ENCODE measurements around the gene ZWILCH. TPM values are rescaled to one million over a fixed set of nuclear protein-coding genes. Genes with fewer than 3 reads are reported as not detected.

ZWILCH gene
- total and polyA plus RNA-seq, 10 donors = 3.6 to 12.8 (median 6.4) TPM

DNA sequence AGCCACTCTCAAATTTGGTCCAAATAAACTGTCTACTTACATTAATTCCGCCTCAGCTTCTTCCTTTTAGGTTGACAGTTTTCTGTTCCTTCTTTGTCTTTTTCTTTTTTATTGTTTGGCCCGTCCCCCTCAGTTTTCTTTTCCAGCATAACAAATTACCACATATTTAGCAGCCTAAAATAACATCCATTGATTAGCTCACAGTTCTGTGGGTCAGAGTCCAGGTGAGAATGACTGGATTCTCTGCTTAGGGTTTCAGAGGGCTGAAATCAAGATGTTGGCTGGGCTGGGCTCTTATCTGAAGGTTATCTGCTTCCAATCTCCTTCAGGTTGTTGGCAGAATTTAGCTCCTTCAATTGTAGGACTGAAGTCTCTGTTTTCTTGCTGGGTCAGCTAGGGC lies 85.3 kb downstream of the ZWILCH start:
- Histone ChIP-seq H3K27me3 (replicated peaks in 1 of 7) (peaks cover 0 to 35% (median 0%) of the 10 kb centered on the region in 7 donors), H3K27ac (no peak overlapping the region), H3K4me3 (no peak overlapping the region), H3K36me3 (no peaks in the 10 kb centered on the region), H3K4me1 (peaks cover 0 to 9% (median 4%) of the 10 kb centered on the region in 6 donors), H3K9me3 (no peaks in the 10 kb centered on the region)
- no peak for TF ChIP-seq POLR2AphosphoS5 (IDR thresholded peaks at IDR 0.05)
- TF ChIP-seq, protein P1, sequence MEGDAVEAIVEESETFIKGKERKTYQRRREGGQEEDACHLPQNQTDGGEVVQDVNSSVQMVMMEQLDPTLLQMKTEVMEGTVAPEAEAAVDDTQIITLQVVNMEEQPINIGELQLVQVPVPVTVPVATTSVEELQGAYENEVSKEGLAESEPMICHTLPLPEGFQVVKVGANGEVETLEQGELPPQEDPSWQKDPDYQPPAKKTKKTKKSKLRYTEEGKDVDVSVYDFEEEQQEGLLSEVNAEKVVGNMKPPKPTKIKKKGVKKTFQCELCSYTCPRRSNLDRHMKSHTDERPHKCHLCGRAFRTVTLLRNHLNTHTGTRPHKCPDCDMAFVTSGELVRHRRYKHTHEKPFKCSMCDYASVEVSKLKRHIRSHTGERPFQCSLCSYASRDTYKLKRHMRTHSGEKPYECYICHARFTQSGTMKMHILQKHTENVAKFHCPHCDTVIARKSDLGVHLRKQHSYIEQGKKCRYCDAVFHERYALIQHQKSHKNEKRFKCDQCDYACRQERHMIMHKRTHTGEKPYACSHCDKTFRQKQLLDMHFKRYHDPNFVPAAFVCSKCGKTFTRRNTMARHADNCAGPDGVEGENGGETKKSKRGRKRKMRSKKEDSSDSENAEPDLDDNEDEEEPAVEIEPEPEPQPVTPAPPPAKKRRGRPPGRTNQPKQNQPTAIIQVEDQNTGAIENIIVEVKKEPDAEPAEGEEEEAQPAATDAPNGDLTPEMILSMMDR (IDR thresholded peaks at IDR 0.05 in 8 of 11, conservative IDR thresholded peaks at IDR 0.05 in 3 of 11) = no peak
- no peak for TF ChIP-seq POLR2A (IDR thresholded peaks at IDR 0.05)
- intact Hi-C loops (cut with DNase I; ENCODE audit: low total_unique reads) = no loop called here
- no peak for DNase-seq
- WGBS, 5 donors = 79 to 94% (median 84%) methylated on average over 2 of the region's 2 CpGs

DNA sequence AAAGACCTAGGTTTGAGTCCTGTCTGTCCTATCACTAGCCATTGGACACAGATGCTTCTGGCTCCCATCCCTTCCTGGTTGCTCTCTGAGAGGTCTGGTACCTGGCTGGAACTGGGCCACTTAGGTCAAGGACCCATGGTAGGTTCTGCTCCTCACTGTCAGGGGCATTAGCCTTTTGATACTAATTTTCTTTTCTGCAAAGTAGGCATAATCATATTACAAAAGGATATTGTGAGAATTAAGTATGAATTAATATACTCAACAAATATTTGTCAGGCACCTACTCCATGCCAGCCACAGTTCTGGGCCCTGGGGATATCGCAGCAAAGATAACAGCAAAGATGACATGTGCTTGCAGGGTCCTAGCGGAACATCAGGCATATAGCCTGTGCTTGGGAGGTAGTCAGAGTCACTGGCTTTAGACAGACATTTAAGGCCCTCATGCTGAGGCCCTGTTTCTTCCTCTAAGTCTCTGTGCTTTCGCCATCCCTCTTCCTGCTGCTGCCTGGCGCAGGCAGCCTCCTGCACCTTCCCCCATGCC lies 86.3 kb downstream of the ZWILCH start:
- DNase-seq = no peak
- TF ChIP-seq, protein P1 (IDR thresholded peaks at IDR 0.05 in 8 of 11, conservative IDR thresholded peaks at IDR 0.05 in 3 of 11) = no peak
- TF ChIP-seq POLR2AphosphoS5 (IDR thresholded peaks at IDR 0.05) (no peak), POLR2A (IDR thresholded peaks at IDR 0.05) (no peak)
- WGBS, 5 donors = 66 to 91% (median 87%) methylated on average over 4 of the region's 4 CpGs

DNA sequence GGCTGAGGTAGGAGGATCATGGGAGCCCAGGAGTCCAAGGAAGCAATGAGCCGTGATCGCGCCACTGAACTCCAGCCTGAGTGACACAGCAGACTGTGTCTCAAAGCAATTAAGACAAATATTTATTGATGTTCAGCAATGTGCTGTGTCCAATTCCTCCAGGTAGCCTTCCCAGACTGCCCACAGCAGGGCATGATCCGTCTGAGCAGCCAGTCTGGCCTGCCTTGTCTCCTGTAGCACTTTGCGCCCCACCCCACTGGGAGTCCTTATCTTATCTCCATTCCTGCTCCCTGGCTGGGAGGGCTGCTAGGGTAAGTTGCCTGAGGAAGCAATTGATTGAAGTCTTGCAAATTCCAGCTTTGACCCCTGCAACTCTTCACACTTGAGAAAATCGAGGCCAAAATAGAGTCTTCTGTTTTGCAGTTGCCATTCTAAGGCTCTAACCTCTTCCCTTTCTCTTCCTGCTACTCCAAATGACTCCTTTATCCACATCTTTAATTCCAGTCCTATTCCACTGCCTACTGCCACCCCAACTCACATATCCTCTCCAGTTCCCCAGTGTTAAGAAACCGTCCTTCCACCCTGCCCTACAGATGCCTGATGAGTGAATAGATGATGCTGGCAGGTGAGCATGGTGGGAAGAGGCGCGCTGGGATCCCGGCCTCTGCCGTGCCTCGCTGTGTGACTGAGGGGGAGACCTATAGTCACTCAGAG lies 87.5 kb downstream of the ZWILCH start:
- DNase-seq = no peak
- no peaks in the 10 kb centered on the region for H3K36me3 ChIP-seq
- no peak overlapping the region for H3K4me3 ChIP-seq
- no peak overlapping the region for H3K27ac ChIP-seq
- TF ChIP-seq, protein P1 (IDR thresholded peaks at IDR 0.05 in 8 of 11, conservative IDR thresholded peaks at IDR 0.05 in 3 of 11) = no peak
- TF ChIP-seq POLR2A (IDR thresholded peaks at IDR 0.05) = no peak
- peaks cover 0 to 26% (median 0%) of the 10 kb centered on the region in 7 donors for H3K27me3 ChIP-seq (replicated peaks in 1 of 7)
- no peaks in the 10 kb centered on the region for H3K9me3 ChIP-seq
- 74 to 91% (median 85%) methylated on average over 12 of the region's 12 CpGs for WGBS, 5 donors
- peaks cover 0 to 4% (median 2%) of the 10 kb centered on the region in 6 donors for H3K4me1 ChIP-seq
- intact Hi-C loops (cut with DNase I; ENCODE audit: low total_unique reads) = no loop called here

More for the DNA sequence above, 86.3 kb downstream of the ZWILCH start:
- intact Hi-C loops (cut with DNase I; ENCODE audit: low total_unique reads) = no loop called here
- H3K4me1 ChIP-seq = peaks cover 0 to 9% (median 4%) of the 10 kb centered on the region in 6 donors
- H3K4me3 ChIP-seq = no peak overlapping the region
- no peaks in the 10 kb centered on the region for H3K9me3 ChIP-seq
- H3K36me3 ChIP-seq = no peaks in the 10 kb centered on the region
- no peak overlapping the region for H3K27ac ChIP-seq
- peaks cover 0 to 31% (median 0%) of the 10 kb centered on the region in 7 donors for H3K27me3 ChIP-seq (replicated peaks in 1 of 7)

DNA sequence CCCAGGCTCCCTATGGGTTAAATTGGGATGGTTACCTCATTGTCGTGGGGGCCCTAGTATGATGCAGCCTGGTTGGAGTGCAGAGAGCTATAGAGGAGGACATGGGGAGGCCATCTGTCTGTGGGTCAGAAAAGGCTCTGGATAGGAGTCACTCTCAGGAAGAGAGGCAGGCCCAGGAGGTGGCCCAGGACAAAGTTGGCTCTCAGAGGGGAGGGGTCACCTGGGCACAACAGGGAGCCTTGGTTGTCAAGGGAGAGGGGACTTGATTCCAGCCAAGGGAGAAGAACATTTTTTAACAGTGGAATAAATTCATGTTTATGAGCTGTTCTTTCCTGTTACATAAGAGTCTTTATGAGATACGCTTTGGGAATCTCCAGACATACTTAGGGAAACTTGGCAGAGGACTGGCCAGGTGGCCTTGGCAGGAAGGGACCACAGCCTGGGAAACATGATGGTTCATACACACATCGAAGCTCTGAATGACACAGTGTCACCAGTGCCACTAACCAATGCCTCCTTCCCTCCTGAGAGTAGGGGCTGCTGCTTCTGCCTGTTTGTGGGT lies 88.2 kb downstream of the ZWILCH start:
- Histone ChIP-seq H3K4me3 (no peak overlapping the region), H3K27me3 (replicated peaks in 1 of 7) (peaks cover 0 to 20% (median 0%) of the 10 kb centered on the region in 7 donors), H3K9me3 (no peaks in the 10 kb centered on the region), H3K27ac (no peak overlapping the region), H3K4me1 (no peaks in the 10 kb centered on the region), H3K36me3 (no peaks in the 10 kb centered on the region)
- 62 to 83% (median 67%) methylated on average over 2 to 3 of the region's 3 CpGs for WGBS, 5 donors
- TF ChIP-seq POLR2AphosphoS5 (IDR thresholded peaks at IDR 0.05) (no peak), POLR2A (IDR thresholded peaks at IDR 0.05) (no peak)
- TF ChIP-seq, protein P1 (IDR thresholded peaks at IDR 0.05 in 8 of 11, conservative IDR thresholded peaks at IDR 0.05 in 3 of 11) = no peak
- intact Hi-C loops (cut with DNase I; ENCODE audit: low total_unique reads) = no loop called here
- DNase-seq = no peak
